GM18526 (cell line): ENCODE results near the gene TBC1D8.

Experiments
- POLR2A ChIP-seq: IDR thresholded peaks from 3 replicates; pipeline ENCODE4 v1.6.1; 2011; ENCODE audit not compliant: insufficient read length; ENCODE audit errors: extremely low read depth

The TBC1D8 gene

DNA sequence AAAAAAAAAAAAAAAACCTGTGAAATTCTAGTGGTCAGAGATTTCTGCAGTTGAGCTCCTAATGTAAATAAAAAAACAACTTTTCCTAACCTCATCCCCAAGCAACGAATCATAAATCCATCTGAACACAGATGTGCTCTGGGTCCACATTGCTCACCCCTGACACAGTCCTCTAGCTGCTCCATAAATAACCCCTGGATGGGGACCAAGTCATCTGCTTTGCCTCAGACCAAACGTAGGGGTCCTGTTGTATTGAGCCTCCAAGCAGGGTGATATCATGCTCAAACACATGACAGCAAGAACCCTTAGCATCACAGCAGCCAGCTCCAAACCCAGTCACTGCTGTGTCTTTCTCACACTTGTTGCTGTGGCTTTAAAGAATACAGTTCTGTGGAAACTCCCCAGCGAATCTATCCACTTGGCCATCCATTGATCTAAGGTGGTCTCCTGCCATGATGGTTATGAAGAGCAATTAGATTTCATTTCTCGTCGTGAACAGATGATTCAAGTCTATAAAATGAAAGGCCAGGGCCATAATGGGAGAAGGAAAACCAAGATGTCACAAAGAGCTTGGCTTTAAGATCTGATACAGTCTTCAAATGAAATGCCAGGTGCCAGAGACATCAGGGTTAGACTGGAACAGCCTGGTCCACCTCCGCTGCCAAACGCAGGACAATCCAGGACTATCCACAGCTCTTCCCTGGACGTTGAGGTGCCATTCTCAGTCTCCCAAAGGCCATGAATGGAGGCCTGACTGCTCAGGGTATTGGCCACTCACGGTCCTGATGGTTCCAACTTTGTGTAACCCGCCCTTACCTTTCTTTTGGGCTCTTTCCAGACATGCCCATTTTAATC lies 39.0 kb downstream of the TBC1D8 start:
- TF ChIP-seq POLR2A = no peak

- no peak for TF ChIP-seq POLR2A
Measured at GRCh38 chr2:101111262-101111838, 39.8 kb downstream of the TBC1D8 start.

- TF ChIP-seq POLR2A = no peak
Measured at GRCh38 chr2:101109451-101110118, 41.6 kb downstream of the TBC1D8 start.

DNA sequence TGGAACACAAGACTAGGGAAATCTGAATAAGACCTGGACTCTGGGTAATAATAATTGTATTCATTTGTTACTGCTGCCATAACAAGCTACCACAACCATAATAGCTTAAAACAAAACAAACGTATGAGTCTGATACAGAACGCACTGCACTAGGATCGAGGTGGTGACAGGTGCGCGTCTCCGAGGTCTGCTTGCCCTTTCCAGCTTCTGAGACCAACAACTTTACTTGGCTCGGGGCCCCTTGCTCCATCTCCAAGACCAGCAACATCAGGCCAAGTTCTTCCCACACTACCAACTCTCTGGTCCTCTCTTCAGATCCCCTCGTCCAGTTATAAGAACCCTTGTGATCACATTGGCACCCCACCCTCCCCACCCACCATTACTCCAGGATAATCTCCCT lies 42.8 kb downstream of the TBC1D8 start:
- no peak for TF ChIP-seq POLR2A

- TF ChIP-seq POLR2A = no peak
Measured at GRCh38 chr2:101107241-101107640, 43.9 kb downstream of the TBC1D8 start.

DNA sequence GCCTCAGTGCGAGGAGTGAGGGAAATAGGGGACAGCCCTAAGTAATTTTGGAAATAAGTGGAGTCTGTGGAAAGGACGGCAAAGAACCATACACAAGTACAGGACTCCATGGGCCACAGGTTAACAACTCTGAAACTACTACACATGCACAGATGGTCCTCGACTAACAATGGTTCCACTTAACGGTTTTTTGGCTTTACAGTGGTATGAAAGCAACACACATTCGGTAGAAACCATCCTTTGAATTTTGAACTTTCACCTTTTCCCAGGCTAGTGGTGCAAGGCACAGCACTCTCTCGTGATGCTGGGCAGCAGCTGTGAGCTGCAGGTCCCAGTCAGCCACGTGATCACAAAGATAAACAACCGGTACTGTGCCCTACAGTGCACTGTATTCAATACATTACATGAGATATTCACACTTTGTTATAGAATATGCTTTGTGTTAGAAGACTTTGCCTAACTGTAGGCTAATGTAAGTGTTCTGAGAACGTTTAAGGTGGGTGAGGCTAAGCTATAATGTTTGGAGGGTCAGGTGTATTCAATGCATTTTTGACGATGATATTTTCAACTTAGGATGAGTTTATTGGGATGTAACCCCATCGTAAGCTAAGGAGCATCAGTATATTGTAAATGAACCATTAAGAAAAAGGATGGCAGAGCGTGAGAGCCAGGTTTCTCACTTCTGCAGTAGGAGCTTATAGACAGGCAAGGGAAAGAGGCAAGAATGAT lies 44.6 kb downstream of the TBC1D8 start:
- no peak for TF ChIP-seq POLR2A

GRCh38 chr2:101105654-101106053 lies 45.5 kb downstream of the TBC1D8 start:
- no peak for TF ChIP-seq POLR2A

DNA sequence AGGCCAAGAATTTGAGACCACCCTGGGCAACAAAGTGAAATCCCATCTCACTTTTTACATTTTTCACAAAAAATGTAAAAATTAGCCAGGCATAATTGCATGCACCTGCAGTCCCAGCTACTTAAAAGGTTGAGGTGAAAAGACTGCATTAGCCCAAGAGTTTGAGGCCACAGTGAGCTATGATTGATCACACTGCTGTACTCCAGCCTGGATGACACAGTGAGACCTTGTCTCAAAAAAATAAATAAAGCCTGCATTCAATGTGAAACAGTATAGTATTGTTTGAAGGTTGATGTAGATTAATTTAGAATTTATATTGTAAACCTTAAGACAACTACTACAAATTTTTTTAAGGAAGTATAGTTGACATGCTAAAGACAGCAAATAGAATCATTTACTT lies 53.5 kb downstream of the TBC1D8 start:
- TF ChIP-seq POLR2A = no peak

DNA sequence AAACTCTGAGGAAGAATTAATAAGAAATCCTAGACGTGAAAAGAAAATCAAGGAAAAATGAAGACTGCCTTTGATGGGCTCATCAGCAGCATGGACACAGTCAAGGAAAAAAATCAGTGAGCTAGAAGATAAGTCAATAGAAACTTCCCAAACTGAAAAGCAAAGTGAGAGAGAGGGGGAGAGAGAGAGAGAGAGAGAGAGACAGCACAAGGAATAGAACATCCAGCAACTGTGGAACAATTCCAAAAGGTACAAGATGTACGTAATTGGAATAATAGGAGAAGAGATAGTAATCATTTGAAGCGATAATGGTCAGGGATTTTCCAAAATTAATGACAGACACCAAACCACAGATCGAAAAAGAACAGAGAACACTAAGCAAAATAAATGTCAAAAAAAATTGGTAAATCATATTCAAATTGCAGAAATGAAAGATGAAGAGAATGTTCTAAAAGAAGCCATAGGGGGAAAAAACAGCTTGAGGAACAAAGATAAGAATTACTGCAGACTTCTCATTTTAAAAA lies 54.5 kb downstream of the TBC1D8 start:
- TF ChIP-seq POLR2A = no peak

GRCh38 chr2:101094351-101094750 lies 56.8 kb downstream of the TBC1D8 start:
- TF ChIP-seq POLR2A = no peak

- TF ChIP-seq POLR2A = no peak
Measured at GRCh38 chr2:101089942-101090799, 61.0 kb downstream of the TBC1D8 start.

- no peak for TF ChIP-seq POLR2A
Measured at GRCh38 chr2:101089419-101089818, 61.8 kb downstream of the TBC1D8 start.

DNA sequence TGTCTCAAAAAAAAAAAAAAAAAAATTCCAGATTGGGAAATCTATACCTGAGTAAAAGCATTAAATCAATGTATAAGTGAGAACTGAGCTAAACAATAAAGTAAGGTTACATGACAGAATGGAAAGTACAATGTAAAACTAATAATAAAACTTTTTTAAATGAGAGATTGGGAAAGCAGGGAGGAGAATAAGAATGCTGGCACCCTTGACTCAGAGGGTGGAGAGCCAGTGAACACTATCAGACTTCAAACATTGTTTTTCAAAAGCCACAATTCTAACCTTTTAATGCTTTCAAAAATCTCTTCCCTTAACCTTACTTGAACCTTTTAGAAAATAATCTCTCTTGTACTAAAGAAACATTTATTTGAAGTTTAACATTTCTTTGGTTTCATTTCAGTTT lies 63.5 kb downstream of the TBC1D8 start:
- no peak for TF ChIP-seq POLR2A

GRCh38 chr2:101083613-101084012 lies 67.6 kb downstream of the TBC1D8 start:
- TF ChIP-seq POLR2A = no peak
